GM10847 (cell line): ENCODE data around the gene PLB1.

Experiments
- POLR2A ChIP-seq: IDR thresholded peaks from 2 replicates; pipeline ENCODE4 v1.6.1; 2011; ENCODE audit not compliant: insufficient read length; ENCODE audit errors: extremely low read depth

Gene PLB1

DNA sequence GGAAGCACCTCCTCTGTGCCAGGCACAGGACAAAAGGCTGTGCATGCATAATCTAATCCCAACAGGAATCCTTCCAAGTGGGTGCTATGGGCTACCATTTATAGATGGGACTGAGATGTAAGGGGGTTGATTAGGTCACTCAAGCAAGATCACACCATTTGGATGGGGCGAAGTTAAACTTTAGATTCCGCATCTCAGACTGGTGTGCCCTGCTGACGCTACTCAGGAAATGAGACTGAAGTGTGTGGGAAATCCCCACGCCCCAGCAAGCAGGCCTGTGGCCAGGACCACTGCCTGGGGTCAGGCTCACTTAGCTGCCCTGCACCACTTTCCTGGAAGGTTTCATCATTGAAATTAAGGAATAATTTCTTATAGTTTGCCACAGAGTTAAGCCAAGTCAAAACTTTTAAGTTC, 185.3 kb downstream of the PLB1 start:
- TF ChIP-seq POLR2A: no peak

DNA sequence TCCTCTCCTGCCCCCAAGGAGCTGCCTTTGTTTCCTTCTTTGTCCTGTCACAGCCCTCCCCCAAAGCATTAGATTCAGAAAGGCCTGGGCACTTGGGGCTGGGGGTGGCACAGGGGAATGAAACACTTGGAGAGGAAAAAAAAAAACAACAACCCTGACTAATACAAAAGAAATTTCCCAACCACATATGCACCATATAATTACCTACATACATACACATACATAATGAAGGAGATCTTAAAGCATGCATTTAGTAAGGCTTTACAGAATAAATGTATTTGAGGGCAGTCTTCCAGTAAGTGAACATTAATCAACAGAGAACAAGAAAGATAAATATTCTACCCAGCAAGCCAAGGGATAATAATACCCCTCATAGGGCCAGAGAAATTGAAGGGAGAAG, 185.7 kb downstream of the PLB1 start:
- TF ChIP-seq POLR2A: no peak

DNA sequence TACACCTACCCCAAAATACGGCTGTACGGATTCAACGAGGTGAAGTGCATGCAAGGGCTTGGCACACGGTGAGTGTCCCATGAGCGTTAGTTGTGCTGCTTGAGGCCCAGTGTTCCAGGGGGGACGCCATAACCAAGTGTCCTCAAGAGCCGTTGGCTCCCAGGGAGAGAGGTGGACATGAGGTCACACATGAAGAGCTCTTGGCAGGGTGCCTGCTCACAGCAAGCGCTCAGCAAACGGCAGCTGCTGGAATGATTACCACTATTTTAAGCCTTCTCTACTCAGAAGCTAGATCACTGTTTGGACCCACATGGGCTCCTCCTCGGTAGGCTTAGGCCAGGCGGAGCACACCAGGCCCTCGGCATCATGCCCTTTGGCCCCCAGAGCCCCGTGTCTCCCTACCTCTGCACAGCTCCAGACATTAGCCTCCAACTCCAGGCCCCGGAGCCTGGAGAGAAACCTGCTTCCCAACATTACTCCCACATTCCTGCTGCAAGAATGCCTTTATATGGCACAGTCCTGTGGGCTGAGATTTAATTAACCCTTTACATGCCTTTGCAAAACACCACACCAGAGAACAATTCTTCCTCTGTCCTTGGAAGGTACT, 187.3 kb downstream of the PLB1 start:
- no peak for TF ChIP-seq POLR2A

DNA sequence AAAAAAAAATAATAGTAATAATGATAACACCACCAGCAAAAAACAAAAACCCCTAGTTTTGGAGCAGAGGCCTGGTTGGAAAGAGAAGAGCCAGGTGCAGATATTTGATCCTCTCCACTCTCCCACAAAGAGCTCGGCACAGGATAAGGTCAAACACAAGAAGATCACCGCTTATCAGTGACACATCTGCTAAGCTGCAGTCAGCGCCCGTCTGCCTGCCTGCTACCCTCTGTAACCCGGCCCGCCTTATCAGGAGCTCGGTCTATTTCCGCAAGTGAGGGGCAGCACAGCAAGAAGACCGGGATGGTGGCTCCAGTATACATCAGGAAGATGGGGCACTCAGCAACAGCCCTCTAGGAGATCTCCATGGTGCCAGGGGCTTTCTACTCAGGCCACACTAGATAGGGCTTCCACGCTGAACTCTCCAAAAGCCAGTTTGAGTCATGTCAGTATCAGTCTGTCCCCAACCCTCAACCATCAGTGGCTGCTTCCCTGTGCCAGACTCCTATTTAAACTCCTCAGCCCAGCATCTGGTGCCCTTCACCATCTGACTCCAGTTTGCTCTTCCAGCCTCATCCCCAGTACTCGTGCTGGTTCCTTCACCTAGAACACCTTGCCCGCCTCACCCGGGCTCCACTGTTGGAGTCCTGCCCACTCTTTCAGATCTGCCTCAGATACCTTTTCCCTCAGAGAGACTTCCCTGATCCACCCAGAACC, 188.4 kb downstream of the PLB1 start:
- no peak for TF ChIP-seq POLR2A

DNA sequence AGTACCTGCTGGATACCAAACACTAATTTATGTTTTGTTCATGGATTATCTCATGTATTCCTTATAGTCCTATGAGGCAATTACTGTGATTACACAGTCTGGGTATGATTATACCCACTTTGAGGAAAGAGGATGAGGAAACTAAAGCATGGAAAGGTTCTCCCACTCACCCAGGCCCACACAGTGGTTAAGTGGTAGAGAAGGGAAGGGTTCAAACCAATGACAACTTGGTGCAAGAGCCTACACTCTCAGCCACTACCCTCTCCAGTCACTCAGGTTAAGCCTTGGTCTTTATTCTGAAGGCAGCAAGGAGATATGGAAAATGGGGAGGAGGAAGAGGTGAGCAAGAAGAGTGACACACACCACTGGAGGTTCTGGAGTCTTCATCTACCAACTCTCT, 191.3 kb downstream of the PLB1 start:
- no peak for TF ChIP-seq POLR2A

- TF ChIP-seq POLR2A: no peak
Observed at GRCh38 chr2:28687640-28688385, 192.0 kb downstream of the PLB1 start.

- no peak for TF ChIP-seq POLR2A
Observed at GRCh38 chr2:28688818-28689217, 193.0 kb downstream of the PLB1 start.

- TF ChIP-seq POLR2A: no peak
Observed at GRCh38 chr2:28689771-28690170, 193.9 kb downstream of the PLB1 start.

DNA sequence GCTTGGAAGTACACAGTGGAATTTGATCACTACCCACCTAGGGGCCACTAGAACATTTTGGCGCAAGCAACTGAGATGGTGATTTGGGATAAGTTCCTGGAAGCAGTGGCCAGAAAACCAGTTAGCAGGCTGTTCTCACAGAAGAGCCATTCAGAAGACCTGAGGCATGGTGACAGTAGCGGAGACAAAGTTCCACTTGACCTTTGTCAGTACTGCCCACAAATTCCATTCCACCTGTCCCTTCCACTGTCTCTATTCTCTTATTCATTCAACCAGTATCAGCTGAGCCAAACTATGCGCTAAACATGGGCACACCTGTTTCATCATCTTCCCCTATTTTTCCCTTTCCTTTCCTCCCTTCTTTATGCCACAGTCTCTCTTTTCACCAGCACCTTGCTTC, 196.6 kb downstream of the PLB1 start:
- no peak for TF ChIP-seq POLR2A

- TF ChIP-seq POLR2A: no peak
Observed at GRCh38 chr2:28693223-28693622, 197.4 kb downstream of the PLB1 start.
